Measurements from ENCODE around the gene ST3GAL4.

DNA sequence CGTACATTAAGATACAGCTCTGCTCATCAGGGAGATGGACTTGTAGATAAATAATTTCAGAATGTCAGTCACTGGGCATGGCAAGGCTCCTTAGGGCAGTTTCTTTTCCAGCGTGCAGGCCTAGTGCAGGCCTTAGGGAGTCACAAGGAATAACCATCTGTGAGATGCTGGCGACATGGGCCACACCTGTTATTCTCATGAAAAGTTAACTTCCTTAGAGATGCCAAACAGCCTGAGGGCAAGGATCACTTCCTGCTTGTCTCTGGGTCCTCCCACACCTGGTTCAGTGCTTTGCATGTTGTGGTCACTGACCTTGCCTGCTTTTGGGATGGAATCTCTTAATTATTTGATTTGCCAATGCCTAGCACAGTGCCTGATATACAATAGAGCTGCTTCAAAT is 70.6 kb downstream of the ST3GAL4 start:
- TF ChIP-seq, protein P1, sequence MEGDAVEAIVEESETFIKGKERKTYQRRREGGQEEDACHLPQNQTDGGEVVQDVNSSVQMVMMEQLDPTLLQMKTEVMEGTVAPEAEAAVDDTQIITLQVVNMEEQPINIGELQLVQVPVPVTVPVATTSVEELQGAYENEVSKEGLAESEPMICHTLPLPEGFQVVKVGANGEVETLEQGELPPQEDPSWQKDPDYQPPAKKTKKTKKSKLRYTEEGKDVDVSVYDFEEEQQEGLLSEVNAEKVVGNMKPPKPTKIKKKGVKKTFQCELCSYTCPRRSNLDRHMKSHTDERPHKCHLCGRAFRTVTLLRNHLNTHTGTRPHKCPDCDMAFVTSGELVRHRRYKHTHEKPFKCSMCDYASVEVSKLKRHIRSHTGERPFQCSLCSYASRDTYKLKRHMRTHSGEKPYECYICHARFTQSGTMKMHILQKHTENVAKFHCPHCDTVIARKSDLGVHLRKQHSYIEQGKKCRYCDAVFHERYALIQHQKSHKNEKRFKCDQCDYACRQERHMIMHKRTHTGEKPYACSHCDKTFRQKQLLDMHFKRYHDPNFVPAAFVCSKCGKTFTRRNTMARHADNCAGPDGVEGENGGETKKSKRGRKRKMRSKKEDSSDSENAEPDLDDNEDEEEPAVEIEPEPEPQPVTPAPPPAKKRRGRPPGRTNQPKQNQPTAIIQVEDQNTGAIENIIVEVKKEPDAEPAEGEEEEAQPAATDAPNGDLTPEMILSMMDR (IDR thresholded peaks at IDR 0.05) = no peak
- TF ChIP-seq POLR2AphosphoS5 (IDR thresholded peaks at IDR 0.05) = no peak
- no peak for TF ChIP-seq POLR2A (IDR thresholded peaks at IDR 0.05)
